ENCODE results near the gene AKAP12.

DNA sequence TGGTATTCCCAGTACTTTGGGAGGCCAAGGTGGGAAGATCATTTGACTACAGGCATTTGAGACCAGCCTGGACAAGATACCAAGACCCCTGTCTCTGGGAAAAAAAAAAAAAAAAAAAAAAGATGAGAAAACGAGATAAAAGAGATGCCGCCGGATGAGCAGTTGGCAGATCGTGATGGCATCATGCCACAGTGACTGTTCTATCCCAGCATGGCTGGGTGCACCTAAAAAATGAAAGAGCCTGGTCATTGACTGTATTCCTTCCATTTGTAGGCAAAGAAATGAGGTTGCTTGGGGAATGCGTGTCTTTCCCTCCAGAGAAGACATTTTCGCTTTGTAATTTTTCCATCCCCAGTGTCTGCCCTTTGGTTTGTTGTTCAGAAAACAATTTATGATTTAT, 12.9 kb downstream of the AKAP12 start:
- TF ChIP-seq, protein P1, sequence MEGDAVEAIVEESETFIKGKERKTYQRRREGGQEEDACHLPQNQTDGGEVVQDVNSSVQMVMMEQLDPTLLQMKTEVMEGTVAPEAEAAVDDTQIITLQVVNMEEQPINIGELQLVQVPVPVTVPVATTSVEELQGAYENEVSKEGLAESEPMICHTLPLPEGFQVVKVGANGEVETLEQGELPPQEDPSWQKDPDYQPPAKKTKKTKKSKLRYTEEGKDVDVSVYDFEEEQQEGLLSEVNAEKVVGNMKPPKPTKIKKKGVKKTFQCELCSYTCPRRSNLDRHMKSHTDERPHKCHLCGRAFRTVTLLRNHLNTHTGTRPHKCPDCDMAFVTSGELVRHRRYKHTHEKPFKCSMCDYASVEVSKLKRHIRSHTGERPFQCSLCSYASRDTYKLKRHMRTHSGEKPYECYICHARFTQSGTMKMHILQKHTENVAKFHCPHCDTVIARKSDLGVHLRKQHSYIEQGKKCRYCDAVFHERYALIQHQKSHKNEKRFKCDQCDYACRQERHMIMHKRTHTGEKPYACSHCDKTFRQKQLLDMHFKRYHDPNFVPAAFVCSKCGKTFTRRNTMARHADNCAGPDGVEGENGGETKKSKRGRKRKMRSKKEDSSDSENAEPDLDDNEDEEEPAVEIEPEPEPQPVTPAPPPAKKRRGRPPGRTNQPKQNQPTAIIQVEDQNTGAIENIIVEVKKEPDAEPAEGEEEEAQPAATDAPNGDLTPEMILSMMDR (IDR thresholded peaks at IDR 0.05; ENCODE audit: low read length): no peak
- no peak for TF ChIP-seq EZH2 (optimal IDR thresholded peaks at IDR 0.05; ENCODE audit: low read depth, low read length)

Measured in MM.1S (cell line).